H1 (cell line): ENCODE measurements around the gene PSMF1. TPM values are rescaled to one million over a fixed set of nuclear protein-coding genes. Genes with fewer than 3 reads are reported as not detected.
A peak's percentile ranks its signal among the peaks of the same experiment; 100 is the strongest.

Source experiments
- CTCF ChIA-PET: fragments of 300-600 bp; sonication (Branson Sonifier 250); formaldehyde crosslinking; loops from one replicate; lab custom pipeline; 2021; ENCODE audit not compliant: partially characterized antibody; lab: Charles Lee
- POLR2A ChIA-PET: fragments of 300-600 bp; sonication (Branson Sonifier 250); formaldehyde crosslinking; loops from one replicate; lab custom pipeline; 2021; ENCODE audit warnings: inconsistent platforms; ENCODE audit not compliant: partially characterized antibody; lab: Charles Lee
- DNase-seq, 2 experiments: peaks; one replicate each; pipeline versions ENCODE4 v3.0.0 to v3.0.0-alpha.2; 2010 to 2022; ENCODE audit warnings: low spot score in 2 of 2, low read depth in 1 of 2, mixed read lengths in 1 of 2
- FAIRE-seq: peaks from 2 replicates; lab custom pipeline; 2011; peaks lifted over from hg19 to GRCh38; lab: Jason Lieb, UNC
- H2AFZ ChIP-seq: 2 replicates; pipeline ENCODE4 v1.8.1; 2012; ENCODE audit warnings: low read length, inconsistent platforms
- H2AK5ac ChIP-seq: 2 replicates; pipeline ENCODE4 v1.6.1; 2013; ENCODE audit warnings: low read depth, low read length
- H2BK120ac ChIP-seq: replicated peaks from 2 replicates; pipeline ENCODE3; 2013; ENCODE audit warnings: low read depth, low read length, inconsistent platforms
- H2BK12ac ChIP-seq: 2 replicates; pipeline ENCODE4 v1.6.1; 2013; ENCODE audit warnings: low read depth, low read length
- H2BK15ac ChIP-seq: 2 replicates; pipeline ENCODE4 v1.6.1; 2013; ENCODE audit warnings: low read length
- H2BK20ac ChIP-seq: 2 replicates; pipeline ENCODE4 v1.6.1; 2013; ENCODE audit warnings: low read length
- H2BK5ac ChIP-seq: 2 replicates; pipeline ENCODE4 v1.6.1; 2013; ENCODE audit warnings: low read depth, low read length
- H3K14ac ChIP-seq: 2 replicates; pipeline ENCODE4 v1.6.1; 2013; ENCODE audit warnings: inconsistent platforms; ENCODE audit not compliant: insufficient read length
- H3K18ac ChIP-seq: 2 replicates; pipeline ENCODE4 v1.6.1; 2013; ENCODE audit warnings: low read length; ENCODE audit errors: extremely low read depth
- H3K23ac ChIP-seq: 2 replicates; pipeline ENCODE4 v1.6.1; 2013; ENCODE audit warnings: inconsistent platforms; ENCODE audit not compliant: insufficient read length
- H3K23me2 ChIP-seq: 2 replicates; pipeline ENCODE4 v1.6.1; 2013; ENCODE audit warnings: low read depth, low read length
- H3K27ac ChIP-seq: 2 replicates; pipeline ENCODE4 v1.6.1; 2011; ENCODE audit warnings: low read depth, low read length, inconsistent platforms
- H3K27me3 ChIP-seq, 4 experiments: replicated peaks in 1 of 4; 1 replicate in 1 of 4; 2 replicates in 3 of 4; pipeline versions ENCODE4 v1.6.1 to v1.8.1; 2011 to 2013; ENCODE audit warnings: low read length in 3 of 4, mild to moderate bottlenecking in 3 of 4, inconsistent platforms in 2 of 4, mixed read lengths in 2 of 4, moderate library complexity in 1 of 4; ENCODE audit not compliant: control insufficient read depth in 3 of 4, insufficient read depth in 3 of 4; ENCODE audit errors: extremely low read depth in 1 of 4
- H3K36me3 ChIP-seq, 4 experiments: 2 replicates each; pipeline versions ENCODE4 v1.6.1 to v1.8.1; 2011 to 2013; ENCODE audit warnings: mild to moderate bottlenecking in 4 of 4, low read length in 3 of 4, moderate library complexity in 2 of 4, control low read depth in 1 of 4, inconsistent platforms in 1 of 4; ENCODE audit not compliant: insufficient read depth in 4 of 4, control insufficient read depth in 2 of 4
- H3K4ac ChIP-seq: replicated peaks from 2 replicates; pipeline ENCODE3; 2013; ENCODE audit warnings: low read length, low read depth, mixed read lengths, inconsistent platforms; ENCODE audit not compliant: insufficient read length
- H3K4me1 ChIP-seq, 4 experiments: replicated peaks in 1 of 4; 1 replicate in 1 of 4; 2 replicates in 3 of 4; pipeline versions ENCODE4 v1.6.1 to v1.8.1; 2011 to 2013; ENCODE audit warnings: low read length in 3 of 4, inconsistent platforms in 2 of 4, mixed read lengths in 1 of 4; ENCODE audit not compliant: insufficient read depth in 4 of 4, control insufficient read depth in 3 of 4
- H3K4me2 ChIP-seq, 2 experiments: 2 replicates each; pipeline versions ENCODE4 v1.6.1 to v1.8.1; 2011 to 2013; ENCODE audit warnings: low read depth in 2 of 2, low read length in 2 of 2, control low read depth in 1 of 2, inconsistent platforms in 1 of 2, mild to moderate bottlenecking in 1 of 2; ENCODE audit not compliant: insufficient read depth in 1 of 2
- H3K4me3 ChIP-seq, 4 experiments: fragments of 200-600, 300-600 bp in 1 of 4; sonication (generic), shearing (Covaris generic), sonication (Bioruptor Twin) in 1 of 4; 2 replicates each; pipeline versions ENCODE4 v1.5.1 to v1.8.1; 2011 to 2016; ENCODE audit warnings: low read length in 4 of 4, low read depth in 3 of 4, control low read depth in 2 of 4, inconsistent platforms in 2 of 4, mild to moderate bottlenecking in 2 of 4, mixed read lengths in 1 of 4, moderate library complexity in 1 of 4; ENCODE audit not compliant: insufficient read depth in 2 of 4; ENCODE audit errors: extremely low read depth in 1 of 4
- H3K56ac ChIP-seq: replicated peaks from 2 replicates; pipeline ENCODE3; 2013; ENCODE audit warnings: low read depth, mild to moderate bottlenecking, mixed read lengths, low read length, inconsistent platforms; ENCODE audit not compliant: insufficient read length
- H3K79me1 ChIP-seq: 2 replicates; pipeline ENCODE4 v1.6.1; 2013; ENCODE audit warnings: low read depth, low read length, control low read depth
- H3K79me2 ChIP-seq, 2 experiments: 2 replicates each; pipeline versions ENCODE4 v1.6.1 to v1.8.1; 2012 to 2013; ENCODE audit warnings: low read length in 2 of 2, mild to moderate bottlenecking in 2 of 2, inconsistent platforms in 1 of 2; ENCODE audit not compliant: insufficient read depth in 2 of 2, control insufficient read depth in 1 of 2
- H3K9ac ChIP-seq, 4 experiments: replicated peaks in 1 of 4; 1 replicate in 1 of 4; 2 replicates in 3 of 4; pipeline versions ENCODE4 v1.6.1 to v1.8.1; 2011 to 2013; ENCODE audit warnings: low read depth in 3 of 4, low read length in 3 of 4, control low read depth in 2 of 4, mild to moderate bottlenecking in 2 of 4, moderate library complexity in 2 of 4, inconsistent platforms in 1 of 4; ENCODE audit errors: extremely low read depth in 1 of 4
- H3K9me3 ChIP-seq, 2 experiments: 2 replicates each; pipeline versions ENCODE4 v1.6.1 to v1.8.1; 2012 to 2013; ENCODE audit warnings: mild to moderate bottlenecking in 2 of 2, moderate library complexity in 2 of 2, control low read depth in 1 of 2, inconsistent platforms in 1 of 2, low read depth in 1 of 2, low read length in 1 of 2, mixed read lengths in 1 of 2; ENCODE audit not compliant: insufficient read depth in 2 of 2
- H4K20me1 ChIP-seq, 2 experiments: replicated peaks in 1 of 2; 2 replicates each; pipeline versions ENCODE3 to v1.8.1; 2011 to 2013; ENCODE audit warnings: inconsistent platforms in 2 of 2, low read length in 2 of 2, mild to moderate bottlenecking in 1 of 2; ENCODE audit not compliant: insufficient read depth in 2 of 2, control insufficient read depth in 1 of 2
- H4K5ac ChIP-seq: 2 replicates; pipeline ENCODE4 v1.6.1; 2013; ENCODE audit warnings: low read length, low read depth, mixed read lengths, inconsistent platforms; ENCODE audit not compliant: insufficient read length
- H4K8ac ChIP-seq: 2 replicates; pipeline ENCODE4 v1.8.0; 2013; ENCODE audit warnings: mild to moderate bottlenecking, moderate library complexity, low read length, inconsistent platforms; ENCODE audit not compliant: insufficient read depth; ENCODE audit errors: extremely low read depth
- H4K91ac ChIP-seq: replicated peaks from 2 replicates; pipeline ENCODE3; 2013; ENCODE audit warnings: low read length, mixed read lengths, inconsistent platforms; ENCODE audit not compliant: insufficient read length
- CHD1 ChIP-seq: IDR thresholded peaks from 2 replicates; pipeline ENCODE4 v1.6.1; 2012; ENCODE audit warnings: low read depth, low read length, improper control_type of control experiment
- CHD2 ChIP-seq: IDR thresholded peaks from 2 replicates; pipeline ENCODE4 v1.6.1; 2012; ENCODE audit warnings: low read length, improper control_type of control experiment
- JUN ChIP-seq: IDR thresholded peaks from 2 replicates; pipeline ENCODE4 v1.6.1; 2011; ENCODE audit warnings: low read depth, mild to moderate bottlenecking, improper control_type of control experiment, low read length
- MAFK ChIP-seq: IDR thresholded peaks from 2 replicates; pipeline ENCODE4 v1.6.1; 2012; ENCODE audit warnings: low read depth, mild to moderate bottlenecking, improper control_type of control experiment, low read length
- SIN3A ChIP-seq, 2 experiments: IDR thresholded peaks in 1 of 2; conservative IDR thresholded peaks in 1 of 2; 2 replicates each; pipeline ENCODE4 v1.6.1; 2011 to 2012; ENCODE audit warnings: low read length in 2 of 2, improper control_type of control experiment in 1 of 2, low read depth in 1 of 2, mild to moderate bottlenecking in 1 of 2
- TAF7 ChIP-seq: optimal IDR thresholded peaks from 2 replicates; pipeline ENCODE3; 2011; ENCODE audit warnings: low read depth, mild to moderate bottlenecking, inconsistent platforms, low read length, moderate library complexity, borderline replicate concordance
- WGBS, 2 experiments: shearing (Covaris generic) in 1 of 2; methylation state at CpG; one replicate each; pipeline versions ENCODE4 v1.1.6 to v1.1.7; 2013 to 2015; ENCODE audit warnings: low lambda C conversion rate in 2 of 2, mixed read lengths in 2 of 2, inconsistent platforms in 1 of 2, low coverage in 1 of 2, missing lambda C conversion rate in 1 of 2; ENCODE audit not compliant: insufficient replicate concordance in 2 of 2, insufficient coverage in 1 of 2, insufficient read length in 1 of 2; ENCODE audit errors: extremely low coverage in 1 of 2, missing lambda C conversion rate in 1 of 2; 5-methylcytosine and 5-hydroxymethylcytosine counted together
- polyA plus RNA-seq, 7 experiments: library from polyadenylated mRNA; depleted of rRNA in 3 of 7; stranded (reverse) in 5 of 7; unstranded in 2 of 7; fragments of >200 nt in 5 of 7; fragments of 200-250 nt in 2 of 7; gene quantifications; 1 replicate in 5 of 7; 2 replicates in 1 of 7; 4 replicates in 1 of 7; pipeline versions ENCODE4 v1.2.1 to v1.2.3, GENCODE V29; 2011 to 2013; ENCODE audit warnings: missing spikeins in 2 of 7, mixed read lengths in 2 of 7
- total RNA-seq: library from RNA; stranded (reverse); fragmentation: NEBNext Ultra II Directional; extraction: Animal tissue kit (Norgen Biotek cat#: 25700); gene quantifications from 2 replicates; pipeline ENCODE4 v1.2.1, GENCODE V29; 2021

PSMF1 gene
- total and polyA plus RNA-seq, 2 of the 8 experiments (the other 6 are each of a cell fraction or from before 2014, with no cell fraction given): 106 to 159 TPM

DNA sequence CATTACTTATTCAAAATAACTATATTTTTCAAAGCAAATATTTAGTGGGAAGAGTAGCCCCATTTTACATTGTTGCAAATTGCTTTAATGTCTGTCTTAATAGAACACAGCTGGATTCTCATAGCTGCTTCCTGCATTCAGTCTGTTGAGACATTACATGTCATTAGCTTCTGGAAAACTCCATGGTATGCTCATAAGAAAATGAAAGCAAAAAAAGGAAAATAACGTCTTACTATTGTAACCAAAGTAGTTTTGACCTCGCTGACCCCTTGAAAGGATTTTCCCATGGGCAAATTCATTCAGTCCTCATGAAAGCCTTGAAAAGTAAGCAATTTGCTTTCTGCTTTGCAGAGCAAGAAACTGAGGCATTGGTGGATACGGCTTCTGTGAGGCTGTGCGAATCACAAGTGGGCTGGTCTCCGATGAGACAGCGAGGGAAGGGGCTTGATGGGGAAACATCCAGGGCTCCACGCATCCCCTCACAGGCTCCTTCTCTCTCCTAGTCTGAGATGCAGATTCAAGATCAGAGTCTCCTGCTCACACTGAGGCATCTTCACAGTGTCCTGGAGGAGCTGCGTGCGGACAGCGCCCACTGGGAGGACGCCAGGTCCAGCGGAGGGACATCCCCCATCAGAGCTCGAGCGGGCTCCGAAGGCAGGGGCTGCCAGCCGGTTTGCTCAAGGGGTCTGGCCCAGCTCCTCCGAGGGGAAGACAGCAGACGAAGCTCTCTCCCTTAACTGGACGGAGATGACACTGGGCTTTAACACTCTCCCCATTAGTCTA is 88.2 kb downstream of the PSMF1 start:
- no peaks in the 10 kb centered on the region for H3K4me1 ChIP-seq
- no peak overlapping the region for H2BK20ac ChIP-seq
- no peak overlapping the region for H2BK15ac ChIP-seq
- H2BK12ac ChIP-seq: no peak overlapping the region
- H2BK120ac ChIP-seq: no peak overlapping the region
- no peak overlapping the region for H4K5ac ChIP-seq
- H4K8ac ChIP-seq: no peak overlapping the region
- DNase-seq (peak in 1 of 2 experiments; percentile 43), FAIRE-seq (no peak)
- H3K27me3 ChIP-seq: no peaks in the 10 kb centered on the region; a peak in 1 of 7 replicates
- H2BK5ac ChIP-seq: no peak overlapping the region
- no peak overlapping the region for H3K27ac ChIP-seq
- WGBS, 2 experiments: 91% methylated on average over 19 of the region's 19 CpGs; no CpG with 5 or more reads in 1 of the 2 experiments
- no peak overlapping the region for H3K14ac ChIP-seq
- no peaks in the 10 kb centered on the region for H4K20me1 ChIP-seq
- no peak overlapping the region for H3K4ac ChIP-seq
- no peak overlapping the region for H2AK5ac ChIP-seq
- H4K91ac ChIP-seq: no peak overlapping the region
- no peak overlapping the region for H3K18ac ChIP-seq
- no peak overlapping the region for H3K9ac ChIP-seq
- no peak overlapping the region for H3K4me2 ChIP-seq
- CTCF ChIA-PET: interaction anchor here (0.7 to 11.9 kb wide), 6 partner anchors 15 to 100 kb away, joined by 3 to 101 read pairs (median 3); no protein-coding TSS in a partner anchor
- TF ChIP-seq TAF7 (no peak), MAFK (no peak), SIN3A (conservative IDR thresholded peaks at IDR 0.05 in 1 of 2, IDR thresholded peaks at IDR 0.05 in 1 of 2; ENCODE audit: low read depth in 1 of 2, low read length in 2 of 2) (no peak), CHD1 (no peak), CHD2 (no peak), JUN (no peak)
- TF ChIP-seq, all 59 proteins: peak for 0
- Histone ChIP-seq H3K23me2 (no peaks in the 10 kb centered on the region), H3K56ac (no peak overlapping the region), H2AFZ (no peak overlapping the region), H3K9me3 (no peaks in the 10 kb centered on the region), H3K4me3 (no peak overlapping the region), H3K36me3 (no peaks in the 10 kb centered on the region), H3K79me1 (no peaks in the 10 kb centered on the region), H3K79me2 (no peaks in the 10 kb centered on the region), H3K23ac (no peak overlapping the region)
- POLR2A ChIA-PET: interaction anchor here (1.3 to 1.6 kb wide), 2 partner anchors 10 kb away, joined by 3 to 4 read pairs; no protein-coding TSS in a partner anchor
